ENCODE measurements around the gene C1QL1.

- TF ChIP-seq POLR2A (IDR thresholded peaks at IDR 0.05) (no peak), CTCF (IDR thresholded peaks at IDR 0.05) (no peak)
These were observed 15.1 kb downstream of the C1QL1 start for GRCh38 chr17:44952946-44953475.

Data from body of pancreas (tissue), 4 donors.